H9 (cell line): ENCODE data around the gene USP35. TPM values are rescaled to one million over a fixed set of nuclear protein-coding genes. Genes with fewer than 3 reads are reported as not detected.

Experiments used
- DNase-seq: peaks from one replicate; pipeline ENCODE4 v3.0.0-alpha.2; 2017
- H2AFZ ChIP-seq: one replicate; pipeline ENCODE4 v1.6.1; 2013; ENCODE audit warnings: mild to moderate bottlenecking, low read length, control low read depth, moderate library complexity
- H2AK5ac ChIP-seq: 2 replicates; pipeline ENCODE4 v1.6.1; 2013; ENCODE audit warnings: low read length, control low read depth, mixed read lengths; ENCODE audit not compliant: insufficient read length
- H2BK120ac ChIP-seq: one replicate; pipeline ENCODE4 v1.6.1; 2013; ENCODE audit warnings: low read depth, mild to moderate bottlenecking, low read length, control low read depth, inconsistent platforms; ENCODE audit not compliant: poor library complexity, severe bottlenecking
- H2BK12ac ChIP-seq: 2 replicates; pipeline ENCODE4 v1.6.1; 2013; ENCODE audit warnings: low read length, control low read depth, mixed read lengths, low read depth; ENCODE audit not compliant: insufficient read length
- H2BK15ac ChIP-seq: 2 replicates; pipeline ENCODE4 v1.6.1; 2013; ENCODE audit warnings: low read depth, low read length, control low read depth
- H2BK20ac ChIP-seq: one replicate; pipeline ENCODE4 v1.6.1; 2013; ENCODE audit warnings: low read depth, mild to moderate bottlenecking, low read length, control low read depth, inconsistent platforms; ENCODE audit not compliant: poor library complexity, severe bottlenecking
- H2BK5ac ChIP-seq: 2 replicates; pipeline ENCODE4 v1.6.1; 2013; ENCODE audit warnings: low read length, control low read depth, mixed read lengths; ENCODE audit not compliant: insufficient read length
- H3K14ac ChIP-seq: 2 replicates; pipeline ENCODE4 v1.6.1; 2013; ENCODE audit warnings: low read length, control low read depth; ENCODE audit not compliant: insufficient read depth
- H3K18ac ChIP-seq: 2 replicates; pipeline ENCODE4 v1.6.1; 2013; ENCODE audit warnings: low read depth, mild to moderate bottlenecking, mixed read lengths, low read length, control low read depth; ENCODE audit not compliant: insufficient read length
- H3K23ac ChIP-seq: 2 replicates; pipeline ENCODE4 v1.6.1; 2013; ENCODE audit warnings: low read length, control low read depth, mixed read lengths, low read depth; ENCODE audit not compliant: insufficient read length
- H3K23me2 ChIP-seq: 2 replicates; pipeline ENCODE4 v1.6.1; 2013; ENCODE audit warnings: low read depth, mild to moderate bottlenecking, mixed read lengths, low read length, control low read depth; ENCODE audit not compliant: insufficient read length, poor library complexity, severe bottlenecking
- H3K27ac ChIP-seq: 2 replicates; pipeline ENCODE4 v1.5.1; 2013; ENCODE audit warnings: low read length, control low read depth, mixed read lengths, low read depth; ENCODE audit not compliant: insufficient read length
- H3K27me3 ChIP-seq: 2 replicates; pipeline ENCODE4 v1.6.1; 2013; ENCODE audit warnings: low read length, control low read depth, inconsistent platforms; ENCODE audit not compliant: insufficient read depth
- H3K4ac ChIP-seq: 2 replicates; pipeline ENCODE4 v1.6.1; 2013; ENCODE audit warnings: low read depth, mild to moderate bottlenecking, control low read depth, inconsistent platforms, low read length, moderate library complexity
- H3K4me1 ChIP-seq: 2 replicates; pipeline ENCODE4 v1.6.1; 2013; ENCODE audit warnings: low read length, control low read depth, inconsistent platforms; ENCODE audit not compliant: insufficient read depth
- H3K4me2 ChIP-seq: 2 replicates; pipeline ENCODE4 v1.6.1; 2013; ENCODE audit warnings: low read length, control low read depth, mixed read lengths; ENCODE audit not compliant: insufficient read length, insufficient read depth
- H3K56ac ChIP-seq: 2 replicates; pipeline ENCODE4 v1.6.1; 2013; ENCODE audit warnings: low read depth, mild to moderate bottlenecking, mixed read lengths, low read length, control low read depth; ENCODE audit not compliant: insufficient read length
- H3K79me1 ChIP-seq: 2 replicates; pipeline ENCODE4 v1.6.1; 2013; ENCODE audit warnings: low read depth, mild to moderate bottlenecking, moderate library complexity, low read length, control low read depth, inconsistent platforms; ENCODE audit not compliant: insufficient read depth, poor library complexity, severe bottlenecking
- H3K79me2 ChIP-seq: 2 replicates; pipeline ENCODE4 v1.6.1; 2013; ENCODE audit warnings: low read length, control low read depth, inconsistent platforms; ENCODE audit not compliant: insufficient read depth
- H3K9ac ChIP-seq: 2 replicates; pipeline ENCODE4 v1.6.1; 2013; ENCODE audit warnings: low read length, control low read depth, mixed read lengths; ENCODE audit not compliant: insufficient read length; ENCODE audit errors: extremely low read depth
- H3K9me3 ChIP-seq: one replicate; pipeline ENCODE4 v1.6.1; 2013; ENCODE audit warnings: low read depth, low read length, inconsistent platforms; ENCODE audit not compliant: control insufficient read depth
- H3T11ph ChIP-seq: one replicate; pipeline ENCODE4 v1.6.1; 2013; ENCODE audit warnings: mild to moderate bottlenecking, low read length, control low read depth, inconsistent platforms
- H4K20me1 ChIP-seq: one replicate; pipeline ENCODE4 v1.6.1; 2013; ENCODE audit not compliant: control insufficient read depth, insufficient read length, insufficient read depth
- H4K5ac ChIP-seq: 2 replicates; pipeline ENCODE4 v1.6.1; 2013; ENCODE audit warnings: low read depth, mild to moderate bottlenecking, mixed read lengths, low read length, control low read depth; ENCODE audit not compliant: insufficient read length
- H4K8ac ChIP-seq: replicated peaks from 2 replicates; pipeline ENCODE4 v1.6.1; 2013; ENCODE audit warnings: low read length, control low read depth, mixed read lengths, low read depth; ENCODE audit not compliant: insufficient read length
- H4K91ac ChIP-seq: 2 replicates; pipeline ENCODE4 v1.6.1; 2013; ENCODE audit warnings: low read depth, mild to moderate bottlenecking, moderate library complexity, mixed read lengths, low read length, control low read depth; ENCODE audit not compliant: insufficient read length
- H3K27ac Mint-ChIP-seq, 3 experiments: 2 replicates in 2 of 3; 3 replicates in 1 of 3; pipeline ENCODE4 v1.8.0; 2020 to 2021; ENCODE audit warnings: mixed read lengths in 3 of 3, mild to moderate bottlenecking in 1 of 3, moderate library complexity in 1 of 3
- H3K27me3 Mint-ChIP-seq: 2 replicates; pipeline ENCODE4 v1.8.0; 2021; ENCODE audit warnings: low read depth, mild to moderate bottlenecking, moderate library complexity, mixed read lengths
- H3K36me3 Mint-ChIP-seq, 3 experiments: 2 replicates in 2 of 3; 3 replicates in 1 of 3; pipeline ENCODE4 v1.8.0; 2020 to 2021; ENCODE audit warnings: low read depth in 3 of 3, mixed read lengths in 3 of 3; ENCODE audit not compliant: insufficient read depth in 1 of 3
- H3K4me1 Mint-ChIP-seq, 2 experiments: 2 replicates each; pipeline ENCODE4 v1.8.0; 2020; ENCODE audit warnings: mixed read lengths in 2 of 2
- H3K4me3 Mint-ChIP-seq, 2 experiments: 2 replicates in 1 of 2; 3 replicates in 1 of 2; pipeline ENCODE4 v1.8.0; 2020 to 2021; ENCODE audit warnings: mild to moderate bottlenecking in 2 of 2, mixed read lengths in 2 of 2, moderate library complexity in 1 of 2
- H3K9me3 Mint-ChIP-seq, 2 experiments: 2 replicates in 1 of 2; 3 replicates in 1 of 2; pipeline ENCODE4 v1.8.0; 2020; ENCODE audit warnings: mild to moderate bottlenecking in 2 of 2, mixed read lengths in 2 of 2, moderate library complexity in 1 of 2
- total RNA-seq: library from RNA; stranded (reverse); gene quantifications from 2 replicates; pipeline ENCODE4 v1.2.1, GENCODE V29; 2021
- TF ChIP-seq, protein P1 (sequence below): fragments of 200-600 bp; sonication (generic); conservative IDR thresholded peaks from 3 replicates; pipeline ENCODE4 v1.8.0; 2021; ENCODE audit warnings: antibody characterized with exemption, mild to moderate bottlenecking

USP35 gene
- total RNA-seq, 1 experiment from 2014 or later, result 6.8 TPM

DNA sequence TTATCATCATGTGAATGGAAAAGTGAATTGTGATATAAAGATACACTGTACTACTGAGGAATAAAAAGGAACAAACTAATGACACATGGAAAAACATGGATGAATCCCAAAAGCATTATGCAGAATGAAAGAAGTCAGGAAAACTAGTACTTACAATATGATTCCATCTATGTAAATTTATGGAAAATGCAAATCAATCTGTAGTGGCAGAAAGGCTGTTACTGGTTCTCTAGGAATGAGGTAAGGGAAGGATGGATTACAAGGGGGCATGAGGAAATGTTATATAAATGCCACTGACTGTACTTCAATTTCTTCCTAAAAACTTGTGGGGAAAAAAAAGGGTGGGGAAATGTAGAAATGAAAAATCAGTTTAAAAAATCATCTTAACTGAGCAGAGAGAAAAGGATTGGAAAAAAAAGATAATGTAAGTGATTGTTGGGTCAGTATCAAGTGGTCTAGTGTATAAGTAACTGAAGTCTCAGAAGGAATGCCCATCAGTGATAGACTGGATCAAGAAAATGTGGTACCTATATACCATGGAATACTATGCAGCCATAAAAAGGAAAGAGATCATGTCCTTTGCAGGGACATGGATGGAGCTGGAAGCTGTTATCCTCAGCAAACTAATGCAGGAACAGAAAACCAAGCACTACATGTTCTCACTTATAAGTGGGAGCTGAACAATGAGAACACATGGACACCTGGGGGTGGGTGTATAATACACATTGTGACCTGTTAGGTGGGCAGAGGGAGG, 48.8 kb downstream of the USP35 start:
- H3K9me3 ChIP-seq, result no peaks in the 10 kb centered on the region
- H2BK20ac ChIP-seq, result no peak overlapping the region
- H3K79me1 ChIP-seq, result no peaks in the 10 kb centered on the region
- H3K9ac ChIP-seq, result no peak overlapping the region
- Mint-ChIP-seq H3K27ac (no peak overlapping the region), H3K9me3 (peaks cover 0 to 7% of the 10 kb centered on the region in 2 experiments; a peak in 3 of 5 replicates), H3K36me3 (peaks cover 0 to 7% (median 0%) of the 10 kb centered on the region in 3 experiments; a peak in 3 of 7 replicates), H3K4me1 (peaks cover 2 to 7% of the 10 kb centered on the region in 2 experiments; a peak in 2 of 4 replicates), H3K27me3 (no peaks in the 10 kb centered on the region; the same call in 1 of the 2 replicates), H3K4me3 (no peak overlapping the region)
- H3K4ac ChIP-seq, result no peak overlapping the region
- H2AK5ac ChIP-seq, result no peak overlapping the region
- no peak overlapping the region for H2BK5ac ChIP-seq
- no peak overlapping the region for H3K27ac ChIP-seq
- TF ChIP-seq, protein P1, sequence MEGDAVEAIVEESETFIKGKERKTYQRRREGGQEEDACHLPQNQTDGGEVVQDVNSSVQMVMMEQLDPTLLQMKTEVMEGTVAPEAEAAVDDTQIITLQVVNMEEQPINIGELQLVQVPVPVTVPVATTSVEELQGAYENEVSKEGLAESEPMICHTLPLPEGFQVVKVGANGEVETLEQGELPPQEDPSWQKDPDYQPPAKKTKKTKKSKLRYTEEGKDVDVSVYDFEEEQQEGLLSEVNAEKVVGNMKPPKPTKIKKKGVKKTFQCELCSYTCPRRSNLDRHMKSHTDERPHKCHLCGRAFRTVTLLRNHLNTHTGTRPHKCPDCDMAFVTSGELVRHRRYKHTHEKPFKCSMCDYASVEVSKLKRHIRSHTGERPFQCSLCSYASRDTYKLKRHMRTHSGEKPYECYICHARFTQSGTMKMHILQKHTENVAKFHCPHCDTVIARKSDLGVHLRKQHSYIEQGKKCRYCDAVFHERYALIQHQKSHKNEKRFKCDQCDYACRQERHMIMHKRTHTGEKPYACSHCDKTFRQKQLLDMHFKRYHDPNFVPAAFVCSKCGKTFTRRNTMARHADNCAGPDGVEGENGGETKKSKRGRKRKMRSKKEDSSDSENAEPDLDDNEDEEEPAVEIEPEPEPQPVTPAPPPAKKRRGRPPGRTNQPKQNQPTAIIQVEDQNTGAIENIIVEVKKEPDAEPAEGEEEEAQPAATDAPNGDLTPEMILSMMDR, result no peak
- no peak overlapping the region for H2BK12ac ChIP-seq
- H3K4me1 ChIP-seq, result no peaks in the 10 kb centered on the region
- no peak overlapping the region for H3K23ac ChIP-seq
- H3K4me2 ChIP-seq, result no peak overlapping the region
- no peaks in the 10 kb centered on the region for H4K20me1 ChIP-seq
- H3K18ac ChIP-seq, result no peak overlapping the region
- DNase-seq, result no peak
- H4K8ac ChIP-seq, result no peak overlapping the region
- no peak overlapping the region for H2AFZ ChIP-seq
- H3K27me3 ChIP-seq, result no peaks in the 10 kb centered on the region
- H3K79me2 ChIP-seq, result no peaks in the 10 kb centered on the region
- no peak overlapping the region for H3T11ph ChIP-seq
- no peak overlapping the region for H3K14ac ChIP-seq
- no peak overlapping the region for H2BK15ac ChIP-seq
- H4K91ac ChIP-seq, result no peak overlapping the region
- H3K56ac ChIP-seq, result no peak overlapping the region
- H4K5ac ChIP-seq, result no peak overlapping the region
- H3K23me2 ChIP-seq, result no peaks in the 10 kb centered on the region
- H2BK120ac ChIP-seq, result no peak overlapping the region
